ENCODE results near the gene DEUP1. TPM values are rescaled to one million over a fixed set of nuclear protein-coding genes. Genes with fewer than 3 reads are reported as not detected.
A peak's percentile ranks its signal among the peaks of the same experiment; 100 is the strongest.

The DEUP1 gene, protein sequence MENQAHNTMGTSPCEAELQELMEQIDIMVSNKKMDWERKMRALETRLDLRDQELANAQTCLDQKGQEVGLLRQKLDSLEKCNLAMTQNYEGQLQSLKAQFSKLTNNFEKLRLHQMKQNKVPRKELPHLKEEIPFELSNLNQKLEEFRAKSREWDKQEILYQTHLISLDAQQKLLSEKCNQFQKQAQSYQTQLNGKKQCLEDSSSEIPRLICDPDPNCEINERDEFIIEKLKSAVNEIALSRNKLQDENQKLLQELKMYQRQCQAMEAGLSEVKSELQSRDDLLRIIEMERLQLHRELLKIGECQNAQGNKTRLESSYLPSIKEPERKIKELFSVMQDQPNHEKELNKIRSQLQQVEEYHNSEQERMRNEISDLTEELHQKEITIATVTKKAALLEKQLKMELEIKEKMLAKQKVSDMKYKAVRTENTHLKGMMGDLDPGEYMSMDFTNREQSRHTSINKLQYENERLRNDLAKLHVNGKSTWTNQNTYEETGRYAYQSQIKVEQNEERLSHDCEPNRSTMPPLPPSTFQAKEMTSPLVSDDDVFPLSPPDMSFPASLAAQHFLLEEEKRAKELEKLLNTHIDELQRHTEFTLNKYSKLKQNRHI
- not detected in 2 replicates for total RNA-seq
- long read RNA-seq, result 0 reads

DNA sequence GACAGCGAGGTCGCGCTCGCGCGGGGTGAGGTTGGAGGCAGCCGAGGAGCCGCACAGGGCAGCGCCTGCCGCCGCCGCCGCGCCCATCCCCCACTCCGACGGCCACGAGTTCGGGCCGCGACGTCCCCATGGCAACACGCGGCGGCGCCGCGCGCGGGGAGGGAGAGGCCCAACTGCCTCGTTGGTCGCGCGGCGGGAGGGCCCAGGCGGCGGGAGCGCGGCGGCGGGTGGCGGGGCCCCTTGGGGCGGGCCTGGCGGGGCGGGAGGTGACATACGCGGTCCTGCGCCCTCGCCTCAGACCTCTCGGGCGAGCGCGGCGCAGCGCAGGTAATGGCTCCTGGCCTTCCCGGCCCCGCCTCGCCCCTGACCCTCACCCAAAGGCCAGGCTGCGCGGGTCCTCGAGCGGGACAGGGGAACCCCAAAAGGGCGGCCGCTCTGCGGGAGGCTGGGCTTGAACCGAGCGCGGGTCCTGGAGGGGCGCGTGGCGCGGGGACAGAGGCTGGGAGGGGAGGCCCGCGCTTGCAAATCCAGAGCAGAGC, at the start of gene DEUP1:
DEUP1 (plus strand) TSS at position 297 of the 539 bp plus-strand sequence. CDS start 1,518 bp downstream, outside the sequence.
- peaks cover 8% of the 10 kb centered on the region for H3K4me1 Mint-ChIP-seq (ENCODE audit: unreplicated experiment)
- H3K4me3 Mint-ChIP-seq (ENCODE audit: unreplicated experiment), result peak within 1 kb of the TSS; percentile 67
- TF ChIP-seq, protein P1, sequence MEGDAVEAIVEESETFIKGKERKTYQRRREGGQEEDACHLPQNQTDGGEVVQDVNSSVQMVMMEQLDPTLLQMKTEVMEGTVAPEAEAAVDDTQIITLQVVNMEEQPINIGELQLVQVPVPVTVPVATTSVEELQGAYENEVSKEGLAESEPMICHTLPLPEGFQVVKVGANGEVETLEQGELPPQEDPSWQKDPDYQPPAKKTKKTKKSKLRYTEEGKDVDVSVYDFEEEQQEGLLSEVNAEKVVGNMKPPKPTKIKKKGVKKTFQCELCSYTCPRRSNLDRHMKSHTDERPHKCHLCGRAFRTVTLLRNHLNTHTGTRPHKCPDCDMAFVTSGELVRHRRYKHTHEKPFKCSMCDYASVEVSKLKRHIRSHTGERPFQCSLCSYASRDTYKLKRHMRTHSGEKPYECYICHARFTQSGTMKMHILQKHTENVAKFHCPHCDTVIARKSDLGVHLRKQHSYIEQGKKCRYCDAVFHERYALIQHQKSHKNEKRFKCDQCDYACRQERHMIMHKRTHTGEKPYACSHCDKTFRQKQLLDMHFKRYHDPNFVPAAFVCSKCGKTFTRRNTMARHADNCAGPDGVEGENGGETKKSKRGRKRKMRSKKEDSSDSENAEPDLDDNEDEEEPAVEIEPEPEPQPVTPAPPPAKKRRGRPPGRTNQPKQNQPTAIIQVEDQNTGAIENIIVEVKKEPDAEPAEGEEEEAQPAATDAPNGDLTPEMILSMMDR (IDR thresholded peaks at IDR 0.05), result no peak
- DNase-seq (ENCODE audit: extremely low spot score, unreplicated experiment), result no peak
- H3K36me3 Mint-ChIP-seq (ENCODE audit: unreplicated experiment), result no peaks in the 10 kb centered on the region
- peaks cover 55% of the 10 kb centered on the region for H3K27me3 Mint-ChIP-seq (ENCODE audit: unreplicated experiment)
- H3K9me3 Mint-ChIP-seq (ENCODE audit: unreplicated experiment), result no peaks in the 10 kb centered on the region
- no peak within 1 kb of the TSS for H3K27ac Mint-ChIP-seq (ENCODE audit: unreplicated experiment)

DNA sequence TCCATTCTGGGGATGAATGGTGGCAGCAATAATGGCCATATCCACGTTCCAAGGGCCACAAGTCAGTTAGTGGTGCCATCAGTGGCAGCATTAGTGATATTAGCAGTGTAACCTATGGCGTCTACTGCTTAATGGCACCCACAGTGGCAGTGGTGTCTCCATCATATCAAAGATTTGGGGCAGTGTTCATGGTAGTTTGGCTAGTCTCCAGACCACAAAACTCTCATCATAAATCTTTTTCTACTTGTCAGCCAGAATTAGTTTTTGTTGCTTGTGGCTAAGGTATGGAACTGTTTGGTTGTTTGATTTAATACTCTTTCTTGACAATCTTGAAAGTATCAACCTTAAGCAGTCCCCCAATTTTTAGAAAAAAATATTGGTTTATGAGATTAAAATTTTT, 45.1 kb upstream of the DEUP1 start:
- TF ChIP-seq, protein P1 (IDR thresholded peaks at IDR 0.05), result no peak
- DNase-seq (ENCODE audit: extremely low spot score, unreplicated experiment), result no peak
- Mint-ChIP-seq H3K36me3 (ENCODE audit: unreplicated experiment) (no peaks in the 10 kb centered on the region), H3K27ac (ENCODE audit: unreplicated experiment) (no peak overlapping the region), H3K27me3 (ENCODE audit: unreplicated experiment) (peaks cover 33% of the 10 kb centered on the region), H3K4me1 (ENCODE audit: unreplicated experiment) (peaks cover 2% of the 10 kb centered on the region), H3K4me3 (ENCODE audit: unreplicated experiment) (no peak overlapping the region), H3K9me3 (ENCODE audit: unreplicated experiment) (no peaks in the 10 kb centered on the region)

- H3K36me3 Mint-ChIP-seq (ENCODE audit: unreplicated experiment), result no peaks in the 10 kb centered on the region
- TF ChIP-seq, protein P1 (IDR thresholded peaks at IDR 0.05), result no peak
- H3K27ac Mint-ChIP-seq (ENCODE audit: unreplicated experiment), result no peak overlapping the region
- no peak overlapping the region for H3K4me3 Mint-ChIP-seq (ENCODE audit: unreplicated experiment)
- no peaks in the 10 kb centered on the region for H3K9me3 Mint-ChIP-seq (ENCODE audit: unreplicated experiment)
- DNase-seq (ENCODE audit: extremely low spot score, unreplicated experiment), result no peak
- peaks cover 2% of the 10 kb centered on the region for H3K4me1 Mint-ChIP-seq (ENCODE audit: unreplicated experiment)
- peaks cover 35% of the 10 kb centered on the region for H3K27me3 Mint-ChIP-seq (ENCODE audit: unreplicated experiment)
Measured at GRCh38 chr11:93287434-93287833, 43.1 kb upstream of the DEUP1 start.

GRCh38 chr11:93288079-93288478, 42.5 kb upstream of the DEUP1 start:
- no peaks in the 10 kb centered on the region for H3K9me3 Mint-ChIP-seq (ENCODE audit: unreplicated experiment)
- DNase-seq (ENCODE audit: extremely low spot score, unreplicated experiment), result no peak
- peaks cover 37% of the 10 kb centered on the region for H3K27me3 Mint-ChIP-seq (ENCODE audit: unreplicated experiment)
- H3K36me3 Mint-ChIP-seq (ENCODE audit: unreplicated experiment), result no peaks in the 10 kb centered on the region
- peaks cover 2% of the 10 kb centered on the region for H3K4me1 Mint-ChIP-seq (ENCODE audit: unreplicated experiment)
- no peak overlapping the region for H3K4me3 Mint-ChIP-seq (ENCODE audit: unreplicated experiment)
- no peak overlapping the region for H3K27ac Mint-ChIP-seq (ENCODE audit: unreplicated experiment)
- TF ChIP-seq, protein P1 (IDR thresholded peaks at IDR 0.05), result no peak

GRCh38 chr11:93288767-93289166, 41.8 kb upstream of the DEUP1 start:
- Mint-ChIP-seq H3K4me3 (ENCODE audit: unreplicated experiment) (no peak overlapping the region), H3K27me3 (ENCODE audit: unreplicated experiment) (peaks cover 42% of the 10 kb centered on the region), H3K4me1 (ENCODE audit: unreplicated experiment) (peaks cover 2% of the 10 kb centered on the region), H3K9me3 (ENCODE audit: unreplicated experiment) (no peaks in the 10 kb centered on the region), H3K27ac (ENCODE audit: unreplicated experiment) (no peak overlapping the region), H3K36me3 (ENCODE audit: unreplicated experiment) (no peaks in the 10 kb centered on the region)
- TF ChIP-seq, protein P1 (IDR thresholded peaks at IDR 0.05), result no peak
- DNase-seq (ENCODE audit: extremely low spot score, unreplicated experiment), result no peak
